GM18517 (cell line): ENCODE measurements around the gene GIPR.
"Not testable (repeated sequence)": the region's sequence is repeated elsewhere in the genome, so short reads cannot be mapped to it uniquely, and the experiment has no call there.

Experiments used
- ATAC-seq: cut with Tn5 transposase; IDR thresholded peaks from one replicate; pipeline ENCODE4 v1.9.1; 2021; ENCODE audit warnings: mild to moderate bottlenecking, moderate library complexity; ENCODE audit not compliant: unreplicated experiment

GIPR gene

GRCh38 chr19:45685045-45685444 lies 17.0 kb downstream of the GIPR start:
- not testable (repeated sequence) for ATAC-seq

GRCh38 chr19:45687599-45687998 lies 19.6 kb downstream of the GIPR start:
- no peak for ATAC-seq

GRCh38 chr19:45691516-45692186 lies 23.6 kb downstream of the GIPR start, which contains the start of gene SNRPD2:
Gene SNRPD2, minus strand, starts transcription at chr19:45691953. Its CDS starts 65 bp downstream, at chr19:45691888.
- peak; percentile 46 for ATAC-seq

GRCh38 chr19:45692187-45693105 lies 24.4 kb downstream of the GIPR start, which contains the start of gene QPCTL:
Gene QPCTL, plus strand, starts transcription at chr19:45692666. Its CDS starts 38 bp downstream, at chr19:45692704.
- peak; percentile 82 for ATAC-seq

GRCh38 chr19:45693106-45693788 lies 25.2 kb downstream of the GIPR start:
- no peak for ATAC-seq

GRCh38 chr19:45701676-45702075 lies 33.7 kb downstream of the GIPR start:
- ATAC-seq: no peak

GRCh38 chr19:45705115-45705514 lies 37.1 kb downstream of the GIPR start:
- ATAC-seq: no peak

GRCh38 chr19:45705710-45706415 lies 37.8 kb downstream of the GIPR start:
- no peak for ATAC-seq

- no peak for ATAC-seq
Measured at GRCh38 chr19:45710356-45711130, 42.5 kb downstream of the GIPR start.

- ATAC-seq: no peak
Measured at GRCh38 chr19:45711851-45712698, 44.1 kb downstream of the GIPR start.

GRCh38 chr19:45712699-45713067 lies 44.7 kb downstream of the GIPR start:
- ATAC-seq: no peak

GRCh38 chr19:45713141-45713540 lies 45.1 kb downstream of the GIPR start:
- ATAC-seq: no peak

GRCh38 chr19:45715139-45715538 lies 47.1 kb downstream of the GIPR start:
- ATAC-seq: no peak

GRCh38 chr19:45716359-45717130 lies 48.5 kb downstream of the GIPR start:
- ATAC-seq: no peak

GRCh38 chr19:45717131-45717982 lies 49.3 kb downstream of the GIPR start:
- peak; percentile 93 for ATAC-seq

GRCh38 chr19:45717983-45718650 lies 50.1 kb downstream of the GIPR start:
- ATAC-seq: no peak

- not testable (repeated sequence) for ATAC-seq
Measured at GRCh38 chr19:45720065-45720464, 52.0 kb downstream of the GIPR start.
